Endothelial cell of umbilical vein (primary cell): ENCODE data around the gene PSMD5. TPM values are rescaled to one million over a fixed set of nuclear protein-coding genes. Genes with fewer than 3 reads are reported as not detected.
A peak's percentile ranks its signal among the peaks of the same experiment; 100 is the strongest.

Source experiments
- BruUV-seq: library from RNA; stranded (reverse); fragments of 400-500 nt; replicated peaks from 2 replicates; lab custom pipeline; 2021; lab: Mats Ljungman, UMichigan
- CTCF ChIA-PET: fragments of 300-600, 350-600 bp; sonication (Branson Sonifier 250); formaldehyde crosslinking; loops from one replicate; lab custom pipeline; 2021; ENCODE audit warnings: antibody characterized with exemption, inconsistent platforms; lab: Charles Lee
- POLR2A ChIA-PET: fragments of 300-600, 350-600 bp; sonication (Branson Sonifier 250); formaldehyde crosslinking; loops from one replicate; lab custom pipeline; 2021; ENCODE audit warnings: antibody characterized with exemption, inconsistent platforms; lab: Charles Lee
- DNase-seq: peaks from one replicate; pipeline ENCODE4 v3.0.0-alpha.2; 2011; ENCODE audit warnings: low read depth, low spot score
- FAIRE-seq: peaks from 2 replicates; lab custom pipeline; 2011; peaks lifted over from hg19 to GRCh38; lab: Jason Lieb, UNC
- H2AFZ ChIP-seq: 2 replicates; pipeline ENCODE4 v1.6.0; 2012; ENCODE audit warnings: low read depth, low read length, control low read depth, inconsistent platforms
- H3K27ac ChIP-seq: 2 replicates; pipeline ENCODE4 v1.5.1; 2011; ENCODE audit warnings: low read depth, mild to moderate bottlenecking, control low read depth, low read length, moderate library complexity; ENCODE audit not compliant: insufficient read depth
- H3K27me3 ChIP-seq, 2 experiments: 2 replicates each; pipeline versions ENCODE4 v1.6.0 to v1.6.1; 2011; ENCODE audit warnings: low read length in 2 of 2, mixed read lengths in 1 of 2; ENCODE audit not compliant: control insufficient read depth in 2 of 2, insufficient read depth in 2 of 2
- H3K36me3 ChIP-seq, 2 experiments: 2 replicates in 1 of 2; 3 replicates in 1 of 2; pipeline ENCODE4 v1.5.1; 2011; ENCODE audit warnings: low read length in 2 of 2, mild to moderate bottlenecking in 1 of 2, moderate library complexity in 1 of 2; ENCODE audit not compliant: control insufficient read depth in 2 of 2, insufficient read depth in 2 of 2; ENCODE audit errors: extremely low read depth in 1 of 2
- H3K4me1 ChIP-seq: 3 replicates; pipeline ENCODE4 v1.5.1; 2011; ENCODE audit warnings: mild to moderate bottlenecking, low read length; ENCODE audit not compliant: control insufficient read depth, insufficient read depth; ENCODE audit errors: extremely low read depth
- H3K4me2 ChIP-seq: 2 replicates; pipeline ENCODE4 v1.6.1; 2011; ENCODE audit warnings: low read length, control low read depth, mixed read lengths; ENCODE audit not compliant: insufficient read depth
- H3K4me3 ChIP-seq, 3 experiments: fragments of 200-600 bp in 1 of 3; sonication (generic), shearing (Covaris generic) in 1 of 3; replicated peaks in 1 of 3; 2 replicates each; pipeline ENCODE4 v1.5.1; 2011 to 2016; ENCODE audit warnings: control low read depth in 3 of 3, low read length in 3 of 3, mild to moderate bottlenecking in 2 of 3, inconsistent platforms in 1 of 3, low read depth in 1 of 3, moderate library complexity in 1 of 3; ENCODE audit not compliant: insufficient read depth in 1 of 3
- H3K79me2 ChIP-seq: 2 replicates; pipeline ENCODE4 v1.6.0; 2012; ENCODE audit warnings: low read length, inconsistent platforms; ENCODE audit not compliant: control insufficient read depth, insufficient read depth
- H3K9ac ChIP-seq: replicated peaks from 2 replicates; pipeline ENCODE3; 2011; ENCODE audit warnings: low read length, control low read depth; ENCODE audit not compliant: insufficient read depth; ENCODE audit errors: extremely low read depth
- H3K9me1 ChIP-seq: replicated peaks from 3 replicates; pipeline ENCODE4 v1.6.0; 2011; ENCODE audit warnings: mild to moderate bottlenecking, low read length; ENCODE audit not compliant: control insufficient read depth, insufficient read depth; ENCODE audit errors: extremely low read depth
- H3K9me3 ChIP-seq: replicated peaks from 2 replicates; pipeline ENCODE4 v1.5.1; 2012; ENCODE audit warnings: low read length, inconsistent platforms; ENCODE audit not compliant: control insufficient read depth, insufficient read depth
- H4K20me1 ChIP-seq: replicated peaks from 2 replicates; pipeline ENCODE3; 2011; ENCODE audit warnings: mild to moderate bottlenecking, low read length; ENCODE audit not compliant: control insufficient read depth, insufficient read depth; ENCODE audit errors: extremely low read depth
- CTCF ChIP-seq, 2 donors: IDR thresholded peaks; 1 replicate in 1 of 2; 2 replicates in 1 of 2; pipeline ENCODE4 v1.5.1; 2011; ENCODE audit warnings: low read length in 2 of 2, mild to moderate bottlenecking in 2 of 2, moderate library complexity in 2 of 2, control low read depth in 1 of 2, inconsistent platforms in 1 of 2, low read depth in 1 of 2; ENCODE audit not compliant: insufficient read depth in 1 of 2; ENCODE audit errors: extremely low read depth in 1 of 2
- EZH2 ChIP-seq: IDR thresholded peaks from 2 replicates; pipeline ENCODE4 v1.6.1; 2012; ENCODE audit warnings: borderline replicate concordance, low read depth, mild to moderate bottlenecking, moderate library complexity, low read length, inconsistent platforms; ENCODE audit not compliant: severe bottlenecking
- FOS ChIP-seq: IDR thresholded peaks from 2 replicates; pipeline ENCODE4 v1.6.1; 2011; ENCODE audit warnings: mild to moderate bottlenecking, low read length, moderate library complexity, borderline replicate concordance; ENCODE audit not compliant: insufficient read depth
- GATA2 ChIP-seq: IDR thresholded peaks from 2 replicates; pipeline ENCODE4 v1.7.0; 2011; ENCODE audit warnings: low read depth, mild to moderate bottlenecking, moderate library complexity, mixed read lengths, low read length; ENCODE audit not compliant: insufficient read length, insufficient read depth
- JUN ChIP-seq: IDR thresholded peaks from 2 replicates; pipeline ENCODE4 v1.6.1; 2011; ENCODE audit warnings: borderline replicate concordance, low read depth; ENCODE audit not compliant: insufficient read length, insufficient read depth
- MAX ChIP-seq: IDR thresholded peaks from 2 replicates; pipeline ENCODE4 v1.6.1; 2011; ENCODE audit not compliant: insufficient read depth, insufficient read length
- MYC ChIP-seq: IDR thresholded peaks from one replicate; pipeline ENCODE4 v1.6.1; 2011; ENCODE audit warnings: mild to moderate bottlenecking, low read depth, low read length
- POLR2A ChIP-seq: IDR thresholded peaks from 2 replicates; pipeline ENCODE4 v1.6.1; 2012; ENCODE audit warnings: low read depth, mild to moderate bottlenecking, control low read depth, low read length
- POLR2AphosphoS5 ChIP-seq: IDR thresholded peaks from 2 replicates; pipeline ENCODE4 v1.6.1; 2012; ENCODE audit warnings: low read depth, mild to moderate bottlenecking, control low read depth, low read length, moderate library complexity; ENCODE audit not compliant: insufficient read depth
- dilution Hi-C: fragments of 300-500 bp; cut with MboI; formaldehyde crosslinking; loops from one replicate; pipeline ENCODE4 v1.15.0; 2019; ENCODE audit warnings: low sequenced_read_pairs; ENCODE audit not compliant: extremely low pct_ligation_motif_present
- intact Hi-C: fragments of 100-400 bp; cut with micrococcal nuclease; formaldehyde crosslinking; loops from one replicate; pipeline ENCODE4 v1.10.0; 2022
- polyA plus RNA-seq, 4 experiments: library from polyadenylated mRNA; depleted of rRNA in 3 of 4; stranded (reverse) in 3 of 4; unstranded in 1 of 4; fragments of >200 nt; gene quantifications; 2 replicates each; pipeline versions ENCODE4 v1.2.1 to v1.2.3, GENCODE V29; 2011 to 2012; ENCODE audit warnings: missing spikeins in 1 of 4
- total RNA-seq: library from RNA; stranded (reverse); gene quantifications from 2 replicates; pipeline ENCODE4 v1.2.3, GENCODE V29; 2021

PSMD5 gene
- total and polyA plus RNA-seq, 2 donors (not counting 3 experiments of a cell fraction or from before 2014, with no cell fraction given): 20.4 to 70.2 TPM

GRCh38 chr9:120875643-120875953, 32.9 kb upstream of the PSMD5 start:
- dilution Hi-C loops: no loop called here
- H3K4me3 ChIP-seq: peak overlapping the region; percentile 66 to 86 (median 70)
- H3K27ac ChIP-seq: peak overlapping the region; percentile 74
- ChIA-PET POLR2A (no interaction called here), CTCF (no interaction called here)
- H3K36me3 ChIP-seq: peaks cover 6 to 10% of the 10 kb centered on the region in 2 experiments
- H3K4me2 ChIP-seq: peak overlapping the region; percentile 36
- FAIRE-seq: peak; percentile 54
- peaks cover 26% of the 10 kb centered on the region for H3K4me1 ChIP-seq
- no peaks in the 10 kb centered on the region for H3K9me1 ChIP-seq
- peak overlapping the region; percentile 2 for H2AFZ ChIP-seq
- BruUV-seq: no TSS peak
- DNase-seq: no peak
- H3K9me3 ChIP-seq: no peaks in the 10 kb centered on the region
- peaks cover 20% of the 10 kb centered on the region for H3K79me2 ChIP-seq
- H3K27me3 ChIP-seq: no peaks in the 10 kb centered on the region
- no peak for TF ChIP-seq MAX
- no peak for TF ChIP-seq CTCF (IDR thresholded peaks at IDR 0.05; ENCODE audit: extremely low read depth in 1 of 2, insufficient read depth in 1 of 2, low read depth in 1 of 2, low read length in 2 of 2)
- no peak for TF ChIP-seq POLR2A
- TF ChIP-seq JUN: no peak
- TF ChIP-seq EZH2: no peak
- no peak for TF ChIP-seq MYC
- no peak for TF ChIP-seq POLR2AphosphoS5
- TF ChIP-seq FOS: no peak
- no peak for TF ChIP-seq GATA2
- H3K9ac ChIP-seq: peak overlapping the region; percentile 59
- H4K20me1 ChIP-seq: no peaks in the 10 kb centered on the region
- intact Hi-C loops: loop anchor here (5.0 kb wide), 1 partner anchor 107 kb away; no protein-coding TSS in a partner anchor
